Renal pelvis (tissue), 4 donors: ENCODE results near the gene SPPL2B. TPM values are rescaled to one million over a fixed set of nuclear protein-coding genes. Genes with fewer than 3 reads are reported as not detected.
A peak's percentile ranks its signal among the peaks of the same experiment; 100 is the strongest.
"Not testable (repeated sequence)": the region's sequence is repeated elsewhere in the genome, so short reads cannot be mapped to it uniquely, and the experiment has no call there.

Experiments used
- DNase-seq: peaks from one replicate; pipeline ENCODE4 v3.0.0-alpha.2; 2013
- polyA plus RNA-seq, 3 donors: library from polyadenylated mRNA; unstranded; fragments of 120-200 nt; gene quantifications; one replicate each; pipeline ENCODE4 v1.2.1, GENCODE V29; 2013; ENCODE audit not compliant: insufficient read length in 3 of 3

Gene SPPL2B
- polyA plus RNA-seq, 3 donors = 78.5 to 136 (median 105) TPM

- no peak for DNase-seq
Measured at GRCh38 chr19:2336528-2337328, 8.2 kb downstream of the SPPL2B start.

DNA sequence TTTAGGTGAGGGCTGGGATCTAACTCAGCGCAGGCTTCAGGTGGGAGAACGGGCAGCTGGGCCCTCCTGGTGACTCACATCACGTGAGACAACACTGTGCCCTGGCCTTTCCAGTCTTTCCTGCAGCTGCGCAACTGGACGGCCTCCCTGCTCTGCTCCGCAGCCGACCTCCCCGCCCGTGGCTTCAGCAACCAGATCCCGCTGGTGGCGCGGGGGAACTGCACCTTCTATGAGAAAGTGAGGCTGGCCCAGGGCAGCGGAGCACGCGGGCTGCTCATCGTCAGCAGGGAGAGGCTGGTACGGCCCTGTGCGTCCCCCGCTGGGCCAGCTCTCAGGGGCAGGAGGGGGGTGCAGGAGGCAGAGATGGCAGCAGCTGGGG, 8.8 kb downstream of the SPPL2B start:
- DNase-seq = peak; percentile 87

- no peak for DNase-seq
Measured at GRCh38 chr19:2338055-2338615, 9.7 kb downstream of the SPPL2B start.

- DNase-seq = no peak
Measured at GRCh38 chr19:2338751-2339643, 10.5 kb downstream of the SPPL2B start.

DNA sequence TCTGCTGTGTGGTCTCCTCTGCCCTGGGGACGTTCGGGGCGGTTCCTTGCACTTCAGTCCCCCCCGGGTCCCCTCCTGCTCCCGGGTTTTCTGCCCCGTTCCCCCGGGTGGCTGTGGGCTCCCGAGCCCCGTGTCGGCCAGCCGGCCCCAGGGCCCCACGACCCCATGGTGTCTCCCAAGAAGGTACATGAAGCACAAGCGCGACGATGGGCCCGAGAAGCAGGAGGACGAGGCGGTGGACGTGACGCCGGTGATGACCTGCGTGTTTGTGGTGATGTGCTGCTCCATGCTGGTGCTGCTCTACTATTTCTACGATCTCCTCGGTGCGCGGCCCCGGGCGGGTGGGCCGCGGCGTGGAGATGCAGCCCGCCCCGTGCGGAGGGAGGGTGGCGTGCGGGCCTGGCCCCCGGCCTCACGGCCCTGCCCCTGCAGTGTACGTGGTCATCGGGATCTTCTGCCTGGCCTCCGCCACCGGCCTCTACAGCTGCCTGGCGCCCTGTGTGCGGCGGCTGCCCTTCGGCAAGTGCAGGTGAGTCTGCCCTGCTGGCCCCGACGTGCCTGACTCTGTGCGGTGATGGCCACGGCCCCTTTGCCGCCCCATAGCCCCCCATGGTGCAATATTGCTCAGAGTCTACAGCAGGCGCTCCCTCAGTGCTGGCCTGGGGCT, 11.3 kb downstream of the SPPL2B start:
- DNase-seq = no peak

- no peak for DNase-seq
Measured at GRCh38 chr19:2340496-2341243, 12.2 kb downstream of the SPPL2B start.

DNA sequence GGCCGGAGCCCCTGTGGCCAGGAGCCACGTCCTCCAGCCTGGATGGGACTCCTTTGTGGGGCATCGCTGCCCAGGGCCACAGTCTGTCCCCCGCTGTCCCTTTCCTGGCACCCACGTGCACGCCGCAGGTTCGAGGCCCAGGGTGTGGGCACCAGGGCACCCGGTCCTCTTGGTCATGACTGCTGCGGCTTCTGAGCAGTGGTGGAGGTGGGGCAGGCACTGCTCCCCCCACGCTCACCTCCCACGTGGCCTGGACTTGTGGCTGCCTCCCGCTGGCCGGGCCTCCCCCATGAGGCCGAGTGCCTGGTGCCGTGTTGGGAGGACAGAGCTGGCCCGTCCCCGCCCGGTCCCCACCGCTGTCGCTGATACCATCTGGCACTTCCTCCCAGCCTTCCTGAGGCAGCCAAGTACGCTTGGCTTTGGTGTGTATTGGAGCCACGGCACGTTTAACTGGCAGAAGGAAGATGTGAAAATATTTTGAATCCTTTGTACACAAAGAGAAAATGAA, 12.8 kb downstream of the SPPL2B start:
- DNase-seq = no peak

DNA sequence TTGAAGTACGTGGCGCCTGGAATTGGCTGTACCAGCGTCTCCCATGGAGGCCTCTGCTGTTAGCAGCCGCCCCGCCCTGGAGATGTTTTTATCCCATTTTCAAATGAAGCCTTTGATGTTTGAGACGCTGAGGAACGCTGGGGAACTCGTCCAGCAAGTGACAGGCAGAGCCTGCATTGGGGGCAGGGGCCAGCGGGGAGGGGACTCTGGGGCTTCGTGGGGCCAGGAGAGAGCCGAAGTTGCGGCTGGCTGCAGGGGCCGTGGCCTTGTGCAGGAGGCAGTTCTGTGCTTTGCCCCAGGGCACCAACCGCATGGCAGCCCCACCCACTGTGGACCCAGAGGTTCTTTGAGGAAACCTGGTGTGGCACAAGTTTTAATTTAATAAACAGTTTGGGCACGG, 13.5 kb downstream of the SPPL2B start:
- DNase-seq = no peak

- no peak for DNase-seq
Measured at GRCh38 chr19:2342656-2343288, 14.3 kb downstream of the SPPL2B start.

- DNase-seq = no peak
Measured at GRCh38 chr19:2343289-2343982, 15.0 kb downstream of the SPPL2B start.

GRCh38 chr19:2344381-2344870, 15.9 kb downstream of the SPPL2B start:
- no peak for DNase-seq

DNA sequence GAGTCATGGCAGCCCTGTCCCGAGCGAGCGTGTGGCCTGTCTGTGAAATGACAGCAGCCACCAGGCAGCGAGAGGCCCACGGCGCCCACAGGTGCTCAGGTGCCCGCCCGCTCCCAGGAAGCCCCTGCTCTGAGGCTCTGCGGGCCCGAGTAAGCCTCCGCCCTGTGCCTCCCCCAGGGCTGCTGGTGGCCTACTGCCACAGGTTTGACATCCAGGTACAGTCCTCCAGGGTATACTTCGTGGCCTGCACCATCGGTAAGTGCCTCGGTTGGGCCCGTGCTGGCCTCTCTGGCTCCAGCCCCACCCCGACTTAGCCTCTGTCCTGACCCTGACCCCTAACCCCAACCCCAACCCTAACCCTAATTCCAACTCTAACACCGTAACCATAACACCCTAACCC, 16.6 kb downstream of the SPPL2B start:
- DNase-seq = no peak

- no peak for DNase-seq
Measured at GRCh38 chr19:2345794-2346663, 17.5 kb downstream of the SPPL2B start.

DNA sequence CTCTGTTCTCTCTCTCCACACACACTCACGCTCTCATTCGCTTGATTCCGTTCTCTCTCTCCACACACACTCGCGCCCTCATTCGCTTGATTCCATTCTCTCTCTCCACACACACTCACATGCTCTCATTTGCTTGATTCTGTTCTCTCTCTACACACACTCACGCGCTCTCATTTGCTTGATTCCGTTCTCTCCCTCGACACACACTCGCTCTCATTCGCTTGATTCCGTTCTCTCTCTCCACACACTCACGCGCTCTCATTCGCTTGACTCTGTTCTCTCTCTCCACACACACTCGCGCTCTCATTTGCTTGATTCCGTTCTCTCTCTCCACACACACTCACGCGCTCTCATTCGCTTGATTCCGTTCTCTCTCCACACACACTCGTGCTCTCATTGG, 21.3 kb downstream of the SPPL2B start:
- not testable (repeated sequence) for DNase-seq

GRCh38 chr19:2350656-2351055, 22.2 kb downstream of the SPPL2B start:
- no peak for DNase-seq

- DNase-seq = no peak
Measured at GRCh38 chr19:2351591-2351990, 23.1 kb downstream of the SPPL2B start.

GRCh38 chr19:2352121-2352520, 23.6 kb downstream of the SPPL2B start:
- DNase-seq = no peak

DNA sequence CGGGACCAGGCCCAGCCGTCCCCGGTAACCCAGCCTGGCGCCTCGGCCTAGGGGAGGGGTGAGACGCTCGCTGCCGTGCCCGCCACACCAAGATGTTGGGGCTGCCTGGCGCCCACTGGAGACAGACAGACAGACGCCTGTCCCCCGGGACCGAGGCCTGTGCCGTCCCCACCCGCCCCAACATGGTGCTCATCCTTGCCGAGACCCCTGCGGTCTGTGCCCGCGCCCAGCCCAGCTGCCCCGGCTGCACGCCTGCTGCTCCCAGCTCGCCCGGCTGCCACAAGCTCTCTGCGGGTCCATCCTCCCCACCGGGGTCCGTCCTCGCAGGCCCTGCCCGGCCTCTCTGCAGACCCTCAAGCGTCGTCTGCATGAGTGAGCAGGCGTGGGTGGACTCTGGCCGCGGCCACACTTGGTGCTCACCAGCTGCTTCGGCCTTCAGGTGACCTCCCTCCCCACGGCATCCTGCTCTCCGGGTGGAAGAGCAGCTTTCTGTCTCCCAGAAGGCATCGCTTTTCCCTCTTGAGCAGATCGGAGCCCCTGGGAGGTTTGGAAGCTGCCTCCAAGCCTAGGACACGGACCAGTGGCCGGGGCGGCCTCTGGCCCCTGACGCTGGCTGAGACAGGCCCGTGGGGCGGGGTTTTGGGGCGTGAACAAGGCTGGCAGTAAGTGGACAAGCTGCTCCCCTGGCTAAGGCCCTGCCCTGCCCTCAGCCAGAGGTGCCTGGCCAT, 24.8 kb downstream of the SPPL2B start:
- DNase-seq = peak; percentile 40
